Hindlimb muscle (tissue), 1 donor: Measurements from ENCODE around the gene MRPL52. TPM values are rescaled to one million over a fixed set of nuclear protein-coding genes. Genes with fewer than 3 reads are reported as not detected.
"Not testable (repeated sequence)": the region's sequence is repeated elsewhere in the genome, so short reads cannot be mapped to it uniquely, and the experiment has no call there.

Source experiments
- DNase-seq: peaks from one replicate; pipeline ENCODE4 v3.0.0-alpha.2; 2013
- polyA plus RNA-seq: library from polyadenylated mRNA; unstranded; fragments of 120-200 nt; gene quantifications from one replicate; pipeline ENCODE4 v1.2.1, GENCODE V29; 2013; ENCODE audit not compliant: insufficient read length

MRPL52 gene
- polyA plus RNA-seq: 67.7 TPM

DNA sequence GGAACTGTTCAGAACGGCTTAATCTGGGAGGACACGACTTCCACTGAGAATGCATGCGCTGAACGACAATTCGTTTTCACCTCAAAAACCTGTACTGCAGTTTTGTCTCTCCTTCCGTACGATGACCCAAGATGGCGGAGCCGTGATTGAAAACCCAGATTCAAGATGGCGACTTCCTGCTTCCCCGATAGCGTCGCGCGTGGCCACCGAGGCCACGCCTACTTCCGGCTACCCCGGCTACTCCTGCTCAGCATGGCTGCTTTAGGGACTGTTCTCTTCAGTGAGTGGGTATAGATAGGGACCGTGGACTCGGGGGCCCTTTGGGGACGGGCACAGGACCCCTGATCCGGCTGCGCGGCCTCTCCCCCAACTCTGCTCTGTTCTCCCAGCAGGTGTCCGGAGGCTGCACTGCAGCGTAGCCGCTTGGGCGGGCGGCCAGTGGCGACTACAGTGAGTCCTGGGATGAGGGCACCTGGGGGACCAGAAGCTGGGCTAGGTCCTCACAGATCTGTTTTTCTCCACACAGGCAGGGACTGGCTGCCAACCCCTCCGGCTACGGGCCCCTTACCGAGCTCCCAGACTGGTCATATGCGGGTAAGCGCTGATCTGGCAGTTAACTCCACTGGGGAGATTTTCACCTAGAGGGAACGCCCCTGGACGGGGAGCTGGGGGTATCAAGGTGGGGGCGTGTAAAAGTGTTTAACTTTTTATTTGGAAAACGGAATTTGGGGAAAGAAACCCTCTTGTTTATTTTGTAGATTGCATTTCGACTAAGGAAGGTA, at the start of gene MRPL52:
MRPL52 (plus strand) TSS at position 227 of the 782 bp plus-strand sequence; CDS start at position 253, 26 bp downstream.
- DNase-seq: peak; percentile 98

GRCh38 chr14:22780105-22780679, 49.5 kb upstream of the MRPL52 start:
- no peak for DNase-seq

- DNase-seq: no peak
Measured at GRCh38 chr14:22780941-22781300, 48.8 kb upstream of the MRPL52 start.

DNA sequence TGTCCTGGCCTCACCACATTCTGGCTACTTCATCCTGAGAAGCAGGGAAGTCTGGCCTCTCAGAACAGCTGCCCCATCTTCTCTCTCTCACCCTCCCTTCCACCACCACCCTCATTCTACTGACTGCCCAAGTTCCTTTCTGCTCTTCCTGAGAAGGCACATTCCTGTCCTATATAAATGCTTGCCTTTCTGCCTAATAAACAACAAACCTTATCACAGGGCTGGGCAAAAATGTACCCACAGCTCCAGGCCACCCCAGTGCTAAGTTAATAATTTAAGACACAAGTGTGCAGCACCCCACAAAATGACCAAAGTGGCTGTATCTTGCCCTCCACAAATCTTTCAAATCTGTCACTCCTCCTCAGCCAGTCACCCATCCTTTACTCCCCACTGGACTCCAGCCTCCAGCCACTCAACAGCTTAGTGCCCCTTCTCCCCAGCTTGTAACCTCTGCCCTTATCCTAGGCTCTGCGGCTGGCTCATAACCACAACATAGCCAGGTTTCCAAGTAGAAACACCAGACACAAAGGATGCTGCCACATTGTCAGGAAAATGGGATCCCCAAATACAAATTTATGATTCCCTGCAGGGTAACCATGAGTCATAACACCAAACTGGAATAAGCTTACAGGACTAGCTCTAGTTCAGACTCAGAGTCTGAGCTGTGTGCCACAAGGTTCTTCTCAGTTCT, 48.2 kb upstream of the MRPL52 start:
- DNase-seq: no peak

DNA sequence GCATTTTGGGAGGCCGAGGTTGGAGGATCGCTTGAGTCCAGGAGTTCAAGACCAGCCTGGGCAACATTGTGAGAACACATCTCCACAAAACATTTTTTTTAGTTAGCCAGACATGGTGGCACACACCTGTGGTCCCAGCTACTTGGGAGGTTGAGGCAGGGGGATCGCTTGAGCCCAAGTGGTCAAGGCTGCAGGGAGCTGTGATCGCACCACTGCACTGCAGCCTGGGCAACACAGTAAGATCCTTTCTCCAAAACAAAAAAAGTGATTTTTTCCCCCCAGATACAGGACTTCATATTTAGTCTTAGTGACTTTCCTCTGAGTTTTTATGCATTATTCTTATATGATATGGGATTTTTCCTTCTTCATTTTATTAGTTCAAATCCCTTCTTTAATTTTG, 43.0 kb upstream of the MRPL52 start:
- DNase-seq: no peak

- DNase-seq: no peak
Measured at GRCh38 chr14:22791301-22791700, 38.4 kb upstream of the MRPL52 start.

DNA sequence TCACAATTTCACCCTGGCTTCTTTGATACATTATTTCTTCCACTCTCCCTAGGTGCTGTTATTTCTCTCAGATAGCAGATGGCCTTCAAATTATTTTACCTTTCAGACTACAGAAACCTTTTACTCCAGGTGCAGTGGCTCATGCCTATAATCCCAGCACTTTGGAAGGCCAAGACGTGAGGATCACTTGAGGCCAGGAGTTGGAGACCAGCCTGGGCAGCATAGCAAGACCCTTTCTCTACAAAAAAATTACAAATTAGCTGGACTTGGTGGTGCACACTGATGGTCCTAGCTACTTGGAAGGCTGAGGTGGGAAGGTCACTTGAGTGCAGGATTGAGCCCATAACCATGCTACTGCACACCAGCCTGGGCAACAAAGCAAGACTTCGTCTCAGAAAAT, 37.5 kb upstream of the MRPL52 start:
- DNase-seq: no peak

DNA sequence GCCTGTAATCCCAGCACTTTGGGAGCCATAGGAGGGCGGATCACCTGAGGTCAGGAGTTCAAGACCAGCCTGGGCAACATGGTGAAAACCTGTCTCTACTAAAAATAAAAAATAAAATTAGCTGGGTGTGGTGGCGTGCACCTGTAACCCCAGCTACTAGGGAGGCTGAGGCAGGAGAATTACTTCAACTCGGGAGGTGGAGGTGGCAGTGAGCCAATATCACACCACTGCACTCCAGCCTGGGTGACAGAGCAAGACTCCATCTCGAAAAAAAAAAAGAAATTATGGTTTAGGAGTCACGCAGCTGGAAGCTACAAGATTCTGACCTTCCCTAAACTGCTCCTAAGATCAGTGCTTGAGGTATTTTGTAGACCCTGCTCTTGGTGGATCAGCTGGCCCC, 36.1 kb upstream of the MRPL52 start:
- DNase-seq: not testable (repeated sequence)

- DNase-seq: no peak
Measured at GRCh38 chr14:22793976-22794375, 35.7 kb upstream of the MRPL52 start.

- no peak for DNase-seq
Measured at GRCh38 chr14:22794551-22794951, 35.1 kb upstream of the MRPL52 start.

DNA sequence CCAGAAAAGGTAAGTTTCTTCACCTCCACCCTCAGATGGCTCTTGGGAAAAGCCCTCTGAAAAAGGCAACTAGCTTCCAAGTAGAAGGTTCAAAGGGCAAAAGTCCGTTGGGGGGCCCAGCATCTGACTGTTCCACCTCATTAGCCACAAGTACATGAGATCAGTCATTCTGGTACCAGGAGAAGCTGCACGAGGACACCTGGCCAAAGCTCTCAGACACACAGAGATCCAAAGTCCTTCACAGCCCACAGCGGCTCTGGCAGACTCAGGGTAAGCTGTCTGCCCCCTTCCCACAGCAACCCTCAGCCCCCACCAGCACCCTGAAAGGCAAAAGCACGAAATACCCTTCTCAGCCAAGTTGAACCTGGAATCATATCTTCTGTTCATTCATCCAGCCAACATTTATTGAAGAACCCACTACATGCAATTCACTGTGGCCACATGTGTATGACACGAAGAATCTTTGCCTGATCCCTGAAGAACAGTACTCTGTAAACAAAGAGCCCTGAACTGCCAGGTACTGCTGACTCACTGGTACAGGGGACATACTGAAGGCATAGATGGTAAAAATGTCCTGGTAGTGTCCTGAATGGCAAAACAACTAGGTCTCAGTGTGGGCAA, 33.5 kb upstream of the MRPL52 start:
- DNase-seq: no peak

GRCh38 chr14:22797017-22797917, 32.4 kb upstream of the MRPL52 start:
- DNase-seq: no peak

GRCh38 chr14:22798528-22798927, 31.2 kb upstream of the MRPL52 start:
- no peak for DNase-seq

- DNase-seq: no peak
Measured at GRCh38 chr14:22800346-22800745, 29.3 kb upstream of the MRPL52 start.

- no peak for DNase-seq
Measured at GRCh38 chr14:22801716-22802115, 28.0 kb upstream of the MRPL52 start.

DNA sequence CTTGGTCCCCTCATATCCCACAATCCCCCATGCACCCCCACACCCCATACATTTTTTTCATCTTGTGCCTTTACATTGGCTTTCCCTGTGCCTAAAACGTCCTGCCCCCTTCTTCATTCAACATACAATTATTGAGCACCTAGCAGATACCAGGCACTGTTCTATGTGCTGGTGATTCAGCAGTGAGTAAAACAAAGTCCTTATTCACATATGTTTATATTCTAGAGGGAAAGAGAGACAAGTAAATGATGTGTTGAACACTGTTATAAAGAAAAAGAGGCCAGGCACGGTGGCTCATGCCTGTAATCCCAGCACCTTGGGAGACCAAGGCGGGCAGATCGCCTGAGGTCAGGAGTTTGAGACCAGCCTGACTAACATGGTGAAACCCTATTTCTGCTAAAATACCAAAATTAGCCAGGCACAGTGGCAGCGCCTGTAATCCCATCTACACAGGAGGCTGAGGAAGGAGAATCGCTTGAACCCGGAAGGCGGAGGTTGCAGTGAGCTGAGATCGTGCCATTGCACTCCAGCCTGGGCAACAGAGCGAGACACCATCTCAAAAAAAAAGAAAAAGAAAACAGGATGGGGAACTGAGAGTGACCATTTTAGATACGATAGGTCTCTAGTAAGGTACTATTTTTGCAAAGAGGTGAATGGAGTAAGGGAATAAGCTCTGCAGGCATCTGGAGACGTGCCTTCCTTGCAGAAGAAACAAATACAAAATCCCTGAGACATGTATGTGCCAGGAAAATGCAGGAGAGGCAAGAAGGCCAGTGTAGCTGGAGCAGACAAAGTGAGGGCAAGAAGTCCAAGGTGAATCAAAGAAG, 26.6 kb upstream of the MRPL52 start:
- no peak for DNase-seq

- no peak for DNase-seq
Measured at GRCh38 chr14:22803687-22803974, 26.1 kb upstream of the MRPL52 start.

- DNase-seq: not testable (repeated sequence)
Measured at GRCh38 chr14:22805235-22805634, 24.5 kb upstream of the MRPL52 start.

GRCh38 chr14:22807432-22808087, 22.1 kb upstream of the MRPL52 start:
- DNase-seq: no peak

- DNase-seq: no peak
Measured at GRCh38 chr14:22808388-22809209, 21.1 kb upstream of the MRPL52 start.
